Activated naive CD4-positive, alpha-beta T cell (primary cell): ENCODE results near the gene PLEKHM3.

Experiments
- DNase-seq, 4 experiments: peaks; one replicate each; lab custom pipeline; 2025; lab: John Stamatoyannopoulos, UW

Gene PLEKHM3

GRCh38 chr2:207854484-207855440, 170.6 kb downstream of the PLEKHM3 start:
- DNase-seq, result no peak

GRCh38 chr2:207852791-207853190, 172.5 kb downstream of the PLEKHM3 start:
- DNase-seq, result no peak

GRCh38 chr2:207849443-207849842, 175.9 kb downstream of the PLEKHM3 start:
- DNase-seq, result no peak

- DNase-seq, result no peak
Observed at GRCh38 chr2:207848545-207848928, 176.8 kb downstream of the PLEKHM3 start.

GRCh38 chr2:207847807-207848544, 177.4 kb downstream of the PLEKHM3 start:
- DNase-seq, result no peak

GRCh38 chr2:207847098-207847806, 178.1 kb downstream of the PLEKHM3 start:
- no peak for DNase-seq

GRCh38 chr2:207845202-207845864, 180.0 kb downstream of the PLEKHM3 start:
- DNase-seq, result no peak

- no peak for DNase-seq
Observed at GRCh38 chr2:207844648-207845047, 180.7 kb downstream of the PLEKHM3 start.

- no peak for DNase-seq
Observed at GRCh38 chr2:207840101-207840500, 185.2 kb downstream of the PLEKHM3 start.

GRCh38 chr2:207839575-207839974, 185.8 kb downstream of the PLEKHM3 start:
- no peak for DNase-seq

- no peak for DNase-seq
Observed at GRCh38 chr2:207839028-207839427, 186.3 kb downstream of the PLEKHM3 start.

GRCh38 chr2:207836521-207837133, 188.7 kb downstream of the PLEKHM3 start:
- no peak for DNase-seq

- no peak for DNase-seq
Observed at GRCh38 chr2:207835805-207836204, 189.5 kb downstream of the PLEKHM3 start.

GRCh38 chr2:207833251-207833751, 192.0 kb downstream of the PLEKHM3 start:
- DNase-seq, result no peak

- DNase-seq, result no peak
Observed at GRCh38 chr2:207831584-207832248, 193.6 kb downstream of the PLEKHM3 start.

GRCh38 chr2:207830778-207831438, 194.4 kb downstream of the PLEKHM3 start:
- DNase-seq, result no peak

- no peak for DNase-seq
Observed at GRCh38 chr2:207828361-207829057, 196.8 kb downstream of the PLEKHM3 start.

- DNase-seq, result no peak
Observed at GRCh38 chr2:207825978-207826377, 199.3 kb downstream of the PLEKHM3 start.
